Ishikawa (cell line): ENCODE data around the gene CTSW.

Source experiments
- CREB1 ChIP-seq: IDR thresholded peaks from 2 replicates; pipeline ENCODE4 v1.6.1; 2012; ENCODE audit warnings: low read depth
- EP300 ChIP-seq: IDR thresholded peaks from 2 replicates; pipeline ENCODE4 v1.6.1; 2012; ENCODE audit warnings: borderline replicate concordance
- FOXM1 ChIP-seq: IDR thresholded peaks from 2 replicates; pipeline ENCODE4 v1.6.1; 2012; ENCODE audit warnings: low read depth, borderline replicate concordance
- MAX ChIP-seq: IDR thresholded peaks from 2 replicates; pipeline ENCODE4 v1.6.1; 2012
- RAD21 ChIP-seq: IDR thresholded peaks from 2 replicates; pipeline ENCODE4 v1.6.1; 2012; ENCODE audit warnings: low read depth
- TAF1 ChIP-seq: IDR thresholded peaks from 2 replicates; pipeline ENCODE4 v1.6.1; 2012; ENCODE audit warnings: low read depth, mild to moderate bottlenecking
- TEAD4 ChIP-seq: IDR thresholded peaks from 2 replicates; pipeline ENCODE4 v1.6.1; 2012
- YY1 ChIP-seq: IDR thresholded peaks from 2 replicates; pipeline ENCODE4 v1.6.1; 2012; ENCODE audit warnings: low read depth
- TF ChIP-seq, protein P1 (sequence below): IDR thresholded peaks from 2 replicates; pipeline ENCODE4 v1.6.1; 2012
- TF ChIP-seq, protein P2 (sequence below): IDR thresholded peaks from 2 replicates; pipeline ENCODE4 v1.6.1; 2012; ENCODE audit warnings: low read depth, mild to moderate bottlenecking

- TF ChIP-seq EP300 (no peak), MAX (no peak), YY1 (no peak), FOXM1 (no peak), TAF1 (no peak), RAD21 (no peak), CREB1 (no peak), TEAD4 (no peak)
- TF ChIP-seq, protein P1, sequence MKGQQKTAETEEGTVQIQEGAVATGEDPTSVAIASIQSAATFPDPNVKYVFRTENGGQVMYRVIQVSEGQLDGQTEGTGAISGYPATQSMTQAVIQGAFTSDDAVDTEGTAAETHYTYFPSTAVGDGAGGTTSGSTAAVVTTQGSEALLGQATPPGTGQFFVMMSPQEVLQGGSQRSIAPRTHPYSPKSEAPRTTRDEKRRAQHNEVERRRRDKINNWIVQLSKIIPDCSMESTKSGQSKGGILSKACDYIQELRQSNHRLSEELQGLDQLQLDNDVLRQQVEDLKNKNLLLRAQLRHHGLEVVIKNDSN = no peak
- TF ChIP-seq, protein P2, sequence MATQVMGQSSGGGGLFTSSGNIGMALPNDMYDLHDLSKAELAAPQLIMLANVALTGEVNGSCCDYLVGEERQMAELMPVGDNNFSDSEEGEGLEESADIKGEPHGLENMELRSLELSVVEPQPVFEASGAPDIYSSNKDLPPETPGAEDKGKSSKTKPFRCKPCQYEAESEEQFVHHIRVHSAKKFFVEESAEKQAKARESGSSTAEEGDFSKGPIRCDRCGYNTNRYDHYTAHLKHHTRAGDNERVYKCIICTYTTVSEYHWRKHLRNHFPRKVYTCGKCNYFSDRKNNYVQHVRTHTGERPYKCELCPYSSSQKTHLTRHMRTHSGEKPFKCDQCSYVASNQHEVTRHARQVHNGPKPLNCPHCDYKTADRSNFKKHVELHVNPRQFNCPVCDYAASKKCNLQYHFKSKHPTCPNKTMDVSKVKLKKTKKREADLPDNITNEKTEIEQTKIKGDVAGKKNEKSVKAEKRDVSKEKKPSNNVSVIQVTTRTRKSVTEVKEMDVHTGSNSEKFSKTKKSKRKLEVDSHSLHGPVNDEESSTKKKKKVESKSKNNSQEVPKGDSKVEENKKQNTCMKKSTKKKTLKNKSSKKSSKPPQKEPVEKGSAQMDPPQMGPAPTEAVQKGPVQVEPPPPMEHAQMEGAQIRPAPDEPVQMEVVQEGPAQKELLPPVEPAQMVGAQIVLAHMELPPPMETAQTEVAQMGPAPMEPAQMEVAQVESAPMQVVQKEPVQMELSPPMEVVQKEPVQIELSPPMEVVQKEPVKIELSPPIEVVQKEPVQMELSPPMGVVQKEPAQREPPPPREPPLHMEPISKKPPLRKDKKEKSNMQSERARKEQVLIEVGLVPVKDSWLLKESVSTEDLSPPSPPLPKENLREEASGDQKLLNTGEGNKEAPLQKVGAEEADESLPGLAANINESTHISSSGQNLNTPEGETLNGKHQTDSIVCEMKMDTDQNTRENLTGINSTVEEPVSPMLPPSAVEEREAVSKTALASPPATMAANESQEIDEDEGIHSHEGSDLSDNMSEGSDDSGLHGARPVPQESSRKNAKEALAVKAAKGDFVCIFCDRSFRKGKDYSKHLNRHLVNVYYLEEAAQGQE = no peak
These were observed 11.8 kb downstream of the CTSW start for GRCh38 chr11:65891219-65892136.
